IMR-90 (cell line): ENCODE measurements around the gene VTCN1. TPM values are rescaled to one million over a fixed set of nuclear protein-coding genes. Genes with fewer than 3 reads are reported as not detected.
A peak's percentile ranks its signal among the peaks of the same experiment; 100 is the strongest.

Source experiments
- ATAC-seq: fragments of 200-7000 bp; cut with Tn5 transposase; 2 replicates; pipeline ENCODE4 v1.9.1; 2020; ENCODE audit warnings: low read depth, mild to moderate bottlenecking, moderate library complexity
- BruUV-seq: library from RNA; stranded (reverse); fragments of 400-500 nt; replicated peaks from 2 replicates; lab custom pipeline; 2021; lab: Mats Ljungman, UMichigan
- CTCF ChIA-PET: fragments of 300-600 bp; formaldehyde crosslinking; extraction: SDS; loops from one replicate; lab custom pipeline; 2021; ENCODE audit warnings: antibody characterized with exemption; lab: Yijun Ruan, JAX
- POLR2A ChIA-PET: fragments of 300-600 bp; sonication (Branson Sonifier 250); formaldehyde crosslinking; loops from one replicate; lab custom pipeline; 2022; ENCODE audit warnings: antibody characterized with exemption; ENCODE audit not compliant: unreplicated experiment; lab: Charles Lee
- DNase-seq: peaks from one replicate; pipeline ENCODE4 v3.0.0; 2013
- H2AFZ ChIP-seq: replicated peaks from 2 replicates; pipeline ENCODE3; 2013; ENCODE audit warnings: low read length, mild to moderate bottlenecking; ENCODE audit not compliant: poor library complexity
- H2AK5ac ChIP-seq: 2 replicates; pipeline ENCODE4 v1.6.1; 2013; ENCODE audit warnings: low read depth, low read length, inconsistent platforms
- H2AK9ac ChIP-seq: replicated peaks from 2 replicates; pipeline ENCODE3; 2013; ENCODE audit warnings: mild to moderate bottlenecking, low read depth, low read length, moderate library complexity; ENCODE audit not compliant: poor library complexity
- H2BK120ac ChIP-seq: 2 replicates; pipeline ENCODE4 v1.6.1; 2013; ENCODE audit warnings: low read depth, low read length, inconsistent platforms
- H2BK15ac ChIP-seq: 3 replicates; pipeline ENCODE4 v1.6.1; 2013; ENCODE audit warnings: low read depth, low read length, inconsistent platforms
- H2BK20ac ChIP-seq: 2 replicates; pipeline ENCODE4 v1.6.1; 2013; ENCODE audit warnings: low read depth, mild to moderate bottlenecking, inconsistent platforms, low read length, moderate library complexity
- H2BK5ac ChIP-seq: 2 replicates; pipeline ENCODE4 v1.6.1; 2013; ENCODE audit warnings: mild to moderate bottlenecking, low read depth, low read length, inconsistent platforms; ENCODE audit not compliant: poor library complexity, severe bottlenecking
- H3K14ac ChIP-seq: replicated peaks from 2 replicates; pipeline ENCODE4 v1.6.1; 2013; ENCODE audit warnings: low read depth, low read length, inconsistent platforms
- H3K18ac ChIP-seq: 2 replicates; pipeline ENCODE4 v1.6.1; 2013; ENCODE audit warnings: low read depth, low read length, control low read depth
- H3K23ac ChIP-seq: 2 replicates; pipeline ENCODE4 v1.6.1; 2013; ENCODE audit warnings: low read depth, low read length, inconsistent platforms
- H3K27ac ChIP-seq: 2 replicates; pipeline ENCODE4 v1.5.1; 2013; ENCODE audit warnings: mild to moderate bottlenecking, control low read depth, low read length; ENCODE audit not compliant: insufficient read depth
- H3K27me3 ChIP-seq: 2 replicates; pipeline ENCODE4 v1.6.1; 2013; ENCODE audit warnings: low read length; ENCODE audit not compliant: control insufficient read depth, insufficient read depth
- H3K36me3 ChIP-seq: 2 replicates; pipeline ENCODE4 v1.6.1; 2013; ENCODE audit warnings: low read length, mixed read lengths; ENCODE audit not compliant: control insufficient read depth, insufficient read depth
- H3K4ac ChIP-seq: 2 replicates; pipeline ENCODE4 v1.6.1; 2013; ENCODE audit warnings: low read depth, low read length, inconsistent platforms
- H3K4me1 ChIP-seq: 2 replicates; pipeline ENCODE4 v1.6.1; 2013; ENCODE audit warnings: low read length, mixed read lengths; ENCODE audit not compliant: control insufficient read depth, insufficient read depth
- H3K4me2 ChIP-seq: 2 replicates; pipeline ENCODE4 v1.6.1; 2013; ENCODE audit warnings: low read depth, mild to moderate bottlenecking, control low read depth, low read length, moderate library complexity
- H3K4me3 ChIP-seq: 2 replicates; pipeline ENCODE4 v1.5.1; 2013; ENCODE audit warnings: low read depth, mild to moderate bottlenecking, control low read depth, low read length, moderate library complexity; ENCODE audit not compliant: insufficient read depth
- H3K56ac ChIP-seq: 2 replicates; pipeline ENCODE4 v1.6.1; 2013; ENCODE audit warnings: low read length, inconsistent platforms; ENCODE audit not compliant: insufficient read depth; ENCODE audit errors: extremely low read depth
- H3K79me1 ChIP-seq, 2 experiments: 2 replicates each; pipeline ENCODE4 v1.6.1; 2013; ENCODE audit warnings: low read length in 2 of 2, inconsistent platforms in 1 of 2, low read depth in 1 of 2
- H3K9ac ChIP-seq: 2 replicates; pipeline ENCODE4 v1.6.1; 2013; ENCODE audit warnings: low read depth, low read length, control low read depth
- H3K9me1 ChIP-seq: 2 replicates; pipeline ENCODE4 v1.6.1; 2013; ENCODE audit warnings: low read length, inconsistent platforms; ENCODE audit not compliant: insufficient read depth
- H3K9me3 ChIP-seq: 2 replicates; pipeline ENCODE4 v1.6.1; 2013; ENCODE audit warnings: low read length; ENCODE audit not compliant: control insufficient read depth, insufficient read depth
- H4K20me1 ChIP-seq: 2 replicates; pipeline ENCODE4 v1.6.1; 2013; ENCODE audit warnings: low read length, inconsistent platforms; ENCODE audit not compliant: insufficient read depth
- H4K5ac ChIP-seq: 2 replicates; pipeline ENCODE4 v1.6.1; 2013; ENCODE audit warnings: mild to moderate bottlenecking, low read depth, low read length, control low read depth
- H4K8ac ChIP-seq, 2 experiments: 2 replicates each; pipeline ENCODE4 v1.6.1; 2013; ENCODE audit warnings: low read depth in 2 of 2, low read length in 2 of 2, control low read depth in 1 of 2, inconsistent platforms in 1 of 2
- H4K91ac ChIP-seq: 2 replicates; pipeline ENCODE4 v1.6.1; 2013; ENCODE audit warnings: low read depth, low read length, inconsistent platforms; ENCODE audit not compliant: insufficient read depth
- CEBPB ChIP-seq: IDR thresholded peaks from 2 replicates; pipeline ENCODE4 v1.6.1; 2012; ENCODE audit warnings: low read depth, low read length, improper control_type of control experiment
- CHD1 ChIP-seq: IDR thresholded peaks from 2 replicates; pipeline ENCODE4 v1.6.1; 2012; ENCODE audit warnings: low read depth, low read length, improper control_type of control experiment
- FOS ChIP-seq: fragments of 150-350 bp; IDR thresholded peaks from 2 replicates; pipeline ENCODE4 v1.6.1; 2016; ENCODE audit warnings: low read depth, low read length
- MAFK ChIP-seq: IDR thresholded peaks from 2 replicates; pipeline ENCODE4 v1.6.1; 2012; ENCODE audit warnings: low read depth, low read length, improper control_type of control experiment
- MAZ ChIP-seq: IDR thresholded peaks from 2 replicates; pipeline ENCODE4 v1.6.1; 2012; ENCODE audit warnings: low read depth, mild to moderate bottlenecking, low read length, improper control_type of control experiment, moderate library complexity, borderline replicate concordance
- MXI1 ChIP-seq: IDR thresholded peaks from 2 replicates; pipeline ENCODE4 v1.6.1; 2012; ENCODE audit warnings: low read depth, mild to moderate bottlenecking, low read length, moderate library complexity, borderline replicate concordance
- NFE2L2 ChIP-seq: fragments of 150-350 bp; IDR thresholded peaks from 2 replicates; pipeline ENCODE4 v1.6.1; 2016; ENCODE audit warnings: low read depth, mild to moderate bottlenecking, low read length
- POLR2A ChIP-seq: IDR thresholded peaks from 2 replicates; pipeline ENCODE4 v1.6.1; 2012; ENCODE audit warnings: mild to moderate bottlenecking, low read depth, low read length
- RAD21 ChIP-seq: IDR thresholded peaks from 2 replicates; pipeline ENCODE4 v1.6.1; 2012; ENCODE audit warnings: low read length, improper control_type of control experiment
- RCOR1 ChIP-seq: IDR thresholded peaks from 2 replicates; pipeline ENCODE4 v1.6.1; 2012; ENCODE audit warnings: mild to moderate bottlenecking, low read length, improper control_type of control experiment; ENCODE audit not compliant: insufficient replicate concordance
- RFX5 ChIP-seq: IDR thresholded peaks from 2 replicates; pipeline ENCODE4 v1.8.0; 2012; ENCODE audit warnings: low read depth, mild to moderate bottlenecking, low read length, moderate library complexity
- WGBS, 2 experiments: methylation state at CpG; one replicate each; pipeline versions ENCODE4 v1.1.5 to v1.1.7; 2013; ENCODE audit warnings: missing lambda C conversion rate in 2 of 2; ENCODE audit not compliant: insufficient read length in 1 of 2; ENCODE audit errors: extremely low coverage in 2 of 2; 5-methylcytosine and 5-hydroxymethylcytosine counted together
- dilution Hi-C: fragments of 300-500 bp; cut with HindIII; formaldehyde crosslinking; loops from one replicate; pipeline ENCODE4 v1.14.3; 2018; ENCODE audit warnings: low sequenced_read_pairs; ENCODE audit not compliant: unreplicated experiment
- in situ Hi-C: fragments of 300-500 bp; cut with MboI; formaldehyde crosslinking; loops from 3 replicates; pipeline ENCODE4 v1.14.3; 2019; ENCODE audit warnings: low sequenced_read_pairs, inconsistent platforms, mixed read lengths
- intact Hi-C: fragments of 100-400 bp; cut with micrococcal nuclease; formaldehyde crosslinking; loops from 2 replicates; pipeline ENCODE4 v1.10.0; 2022
- polyA plus RNA-seq, 3 experiments: library from polyadenylated mRNA; depleted of rRNA; stranded (reverse); fragments of >200 nt; gene quantifications; 2 replicates each; pipeline ENCODE4 v1.2.3, GENCODE V29; 2012; ENCODE audit warnings: low replicate concordance in 1 of 3
- total RNA-seq: library from RNA; depleted of rRNA; stranded (reverse); fragments of >200 nt; gene quantifications from 2 replicates; pipeline ENCODE4 v1.2.3, GENCODE V29; 2012
- TF ChIP-seq, protein P1 (sequence below): fragments of 150-350 bp; IDR thresholded peaks from 2 replicates; pipeline ENCODE4 v1.6.1; 2016; ENCODE audit warnings: low read depth, mild to moderate bottlenecking, low read length, moderate library complexity, borderline replicate concordance
- TF ChIP-seq, protein P2 (sequence below): conservative IDR thresholded peaks from 2 replicates; pipeline ENCODE4 v1.5.1; 2012; ENCODE audit warnings: mild to moderate bottlenecking, low read depth, low read length, improper control_type of control experiment
- TF ChIP-seq, protein P3 (sequence below): fragments of 150-350 bp; IDR thresholded peaks from 2 replicates; pipeline ENCODE4 v1.6.1; 2017; ENCODE audit warnings: mild to moderate bottlenecking, antibody characterized with exemption, low read length, low read depth

VTCN1 gene
- total and polyA plus RNA-seq, 2 of the 4 experiments (the other 2 are of a cell fraction) = not detected

DNA sequence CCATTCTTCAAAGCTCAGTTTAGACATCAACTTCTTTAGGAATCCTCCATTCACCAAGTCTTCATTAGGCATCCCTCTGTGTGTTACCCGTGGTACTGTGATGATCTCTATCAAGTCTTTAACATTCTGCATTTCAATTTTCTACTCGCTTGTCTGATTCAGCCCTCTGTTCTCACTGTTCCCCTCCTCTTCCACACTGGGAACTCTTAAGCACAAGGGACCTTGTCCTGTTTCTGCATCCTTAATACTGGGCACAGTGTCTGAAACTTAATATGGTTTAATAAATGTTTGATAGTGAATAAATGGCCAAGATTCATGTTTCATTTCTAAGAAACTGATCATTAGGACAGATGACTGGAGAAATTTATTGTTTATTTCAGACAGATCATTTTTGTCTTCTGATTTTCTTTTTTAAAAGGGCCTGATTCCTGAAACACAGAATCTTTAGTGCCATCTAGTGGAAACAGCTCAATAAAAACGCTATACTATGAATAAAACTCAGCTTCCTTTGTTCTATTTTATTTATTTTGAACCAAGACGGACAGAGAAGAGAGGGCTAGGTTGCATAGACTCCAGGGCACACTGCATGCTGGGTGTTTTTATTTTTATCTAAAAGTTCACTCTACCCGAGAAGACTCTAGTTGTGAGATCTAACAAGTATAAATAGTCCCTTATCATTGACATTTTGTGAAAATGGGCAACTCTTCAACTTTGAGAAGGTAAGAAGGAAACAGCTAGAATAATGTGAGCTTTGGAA, 82.2 kb downstream of the VTCN1 start:
- no peak overlapping the region for H3K4me3 ChIP-seq
- no peaks in the 10 kb centered on the region; the same call in 1 of the 2 replicates for H3K9me1 ChIP-seq
- H2BK5ac ChIP-seq = no peak overlapping the region
- no peak overlapping the region for H2AFZ ChIP-seq
- no CpG with 5 or more reads among the region's 5 CpGs for WGBS, 2 experiments
- intact Hi-C loops = loop anchor here (1.0 to 5.0 kb wide), 3 partner anchors 60 to 629 kb away; no protein-coding TSS in a partner anchor
- H3K79me1 ChIP-seq = no peaks in the 10 kb centered on the region
- H2BK15ac ChIP-seq = no peak overlapping the region
- ChIA-PET POLR2A (no interaction called here), CTCF (interaction anchor here (0.6 to 2.2 kb wide), 20 partner anchors 8 to 479 kb away, joined by 3 to 43 read pairs (median 5); no protein-coding TSS in a partner anchor)
- H4K20me1 ChIP-seq = no peaks in the 10 kb centered on the region
- no peak overlapping the region for H4K91ac ChIP-seq
- H4K8ac ChIP-seq = peak overlapping the region in 1 of 2 experiments; percentile 67; a peak in 2 of 4 replicates
- H2AK5ac ChIP-seq = no peak overlapping the region
- H3K23ac ChIP-seq = no peak overlapping the region
- peak overlapping the region; percentile 23; the same call in 1 of the 2 replicates for H3K4me2 ChIP-seq
- H3K18ac ChIP-seq = no peak overlapping the region
- H3K9ac ChIP-seq = peak overlapping the region; percentile 12; the same call in 1 of the 2 replicates
- no peaks in the 10 kb centered on the region for H3K36me3 ChIP-seq
- peak overlapping the region; percentile 42; the same call in 1 of the 2 replicates for H3K14ac ChIP-seq
- no TSS peak for BruUV-seq
- peaks cover 3% of the 10 kb centered on the region for H3K27me3 ChIP-seq
- H3K56ac ChIP-seq = no peak overlapping the region
- peak overlapping the region; percentile 15; the same call in 1 of the 2 replicates for H3K4ac ChIP-seq
- H3K27ac ChIP-seq = no peak overlapping the region
- dilution Hi-C loops = no loop called here
- DNase-seq (peak; percentile 69), ATAC-seq (peak; percentile 84)
- 0 out of 2 replicates have a peak, but pooled peaks cover 2% of the 10 kb centered on the region for H3K4me1 ChIP-seq
- 0 out of 2 replicates have a peak overlapping the region, but pooled peaks have one; percentile 18 for H2BK20ac ChIP-seq
- H4K5ac ChIP-seq = peak overlapping the region; percentile 45; the same call in 1 of the 2 replicates
- no peak overlapping the region for H2AK9ac ChIP-seq
- H2BK120ac ChIP-seq = no peak overlapping the region
- no peaks in the 10 kb centered on the region for H3K9me3 ChIP-seq
- in situ Hi-C loops = loop anchor here (10.0 kb wide), 1 partner anchor 54 kb away; no protein-coding TSS in a partner anchor
- TF ChIP-seq MXI1 (no peak), CEBPB (no peak), NFE2L2 (no peak), RAD21 (peak; percentile 67), MAZ (no peak), MAFK (no peak), RFX5 (no peak), RCOR1 (no peak), FOS (no peak), CHD1 (no peak), POLR2A (no peak)
- TF ChIP-seq, protein P1, sequence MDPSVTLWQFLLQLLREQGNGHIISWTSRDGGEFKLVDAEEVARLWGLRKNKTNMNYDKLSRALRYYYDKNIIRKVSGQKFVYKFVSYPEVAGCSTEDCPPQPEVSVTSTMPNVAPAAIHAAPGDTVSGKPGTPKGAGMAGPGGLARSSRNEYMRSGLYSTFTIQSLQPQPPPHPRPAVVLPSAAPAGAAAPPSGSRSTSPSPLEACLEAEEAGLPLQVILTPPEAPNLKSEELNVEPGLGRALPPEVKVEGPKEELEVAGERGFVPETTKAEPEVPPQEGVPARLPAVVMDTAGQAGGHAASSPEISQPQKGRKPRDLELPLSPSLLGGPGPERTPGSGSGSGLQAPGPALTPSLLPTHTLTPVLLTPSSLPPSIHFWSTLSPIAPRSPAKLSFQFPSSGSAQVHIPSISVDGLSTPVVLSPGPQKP = no peak
- TF ChIP-seq, protein P2, sequence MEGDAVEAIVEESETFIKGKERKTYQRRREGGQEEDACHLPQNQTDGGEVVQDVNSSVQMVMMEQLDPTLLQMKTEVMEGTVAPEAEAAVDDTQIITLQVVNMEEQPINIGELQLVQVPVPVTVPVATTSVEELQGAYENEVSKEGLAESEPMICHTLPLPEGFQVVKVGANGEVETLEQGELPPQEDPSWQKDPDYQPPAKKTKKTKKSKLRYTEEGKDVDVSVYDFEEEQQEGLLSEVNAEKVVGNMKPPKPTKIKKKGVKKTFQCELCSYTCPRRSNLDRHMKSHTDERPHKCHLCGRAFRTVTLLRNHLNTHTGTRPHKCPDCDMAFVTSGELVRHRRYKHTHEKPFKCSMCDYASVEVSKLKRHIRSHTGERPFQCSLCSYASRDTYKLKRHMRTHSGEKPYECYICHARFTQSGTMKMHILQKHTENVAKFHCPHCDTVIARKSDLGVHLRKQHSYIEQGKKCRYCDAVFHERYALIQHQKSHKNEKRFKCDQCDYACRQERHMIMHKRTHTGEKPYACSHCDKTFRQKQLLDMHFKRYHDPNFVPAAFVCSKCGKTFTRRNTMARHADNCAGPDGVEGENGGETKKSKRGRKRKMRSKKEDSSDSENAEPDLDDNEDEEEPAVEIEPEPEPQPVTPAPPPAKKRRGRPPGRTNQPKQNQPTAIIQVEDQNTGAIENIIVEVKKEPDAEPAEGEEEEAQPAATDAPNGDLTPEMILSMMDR = peak; percentile 67
- TF ChIP-seq, protein P3, sequence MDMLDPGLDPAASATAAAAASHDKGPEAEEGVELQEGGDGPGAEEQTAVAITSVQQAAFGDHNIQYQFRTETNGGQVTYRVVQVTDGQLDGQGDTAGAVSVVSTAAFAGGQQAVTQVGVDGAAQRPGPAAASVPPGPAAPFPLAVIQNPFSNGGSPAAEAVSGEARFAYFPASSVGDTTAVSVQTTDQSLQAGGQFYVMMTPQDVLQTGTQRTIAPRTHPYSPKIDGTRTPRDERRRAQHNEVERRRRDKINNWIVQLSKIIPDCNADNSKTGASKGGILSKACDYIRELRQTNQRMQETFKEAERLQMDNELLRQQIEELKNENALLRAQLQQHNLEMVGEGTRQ = no peak
